GM18508 (cell line): ENCODE data around the gene NTPCR.
"Not testable (repeated sequence)": the region's sequence is repeated elsewhere in the genome, so short reads cannot be mapped to it uniquely, and the experiment has no call there.

ENCODE experiments used
- ATAC-seq: cut with Tn5 transposase; IDR thresholded peaks from one replicate; pipeline ENCODE4 v1.9.1; 2021; ENCODE audit warnings: moderate number of reproducible peaks; ENCODE audit not compliant: insufficient read depth, unreplicated experiment

NTPCR gene

GRCh38 chr1:232983375-232983774 lies 33.0 kb downstream of the NTPCR start:
- no peak for ATAC-seq

GRCh38 chr1:232983817-232984567 lies 33.6 kb downstream of the NTPCR start:
- ATAC-seq, result no peak

- no peak for ATAC-seq
Measured at GRCh38 chr1:232984577-232985425, 34.4 kb downstream of the NTPCR start.

GRCh38 chr1:232985882-232986526 lies 35.6 kb downstream of the NTPCR start:
- no peak for ATAC-seq

- ATAC-seq, result no peak
Measured at GRCh38 chr1:232986527-232986922, 36.1 kb downstream of the NTPCR start.

GRCh38 chr1:232987046-232987773 lies 36.8 kb downstream of the NTPCR start:
- no peak for ATAC-seq

- ATAC-seq, result no peak
Measured at GRCh38 chr1:232987774-232988140, 37.3 kb downstream of the NTPCR start.

GRCh38 chr1:232988572-232989040 lies 38.2 kb downstream of the NTPCR start:
- ATAC-seq, result no peak

GRCh38 chr1:232990176-232991128 lies 40.0 kb downstream of the NTPCR start:
- no peak for ATAC-seq

- no peak for ATAC-seq
Measured at GRCh38 chr1:232991238-232991637, 40.8 kb downstream of the NTPCR start.

GRCh38 chr1:232992227-232992626 lies 41.8 kb downstream of the NTPCR start:
- ATAC-seq, result no peak

GRCh38 chr1:232993555-232993954 lies 43.1 kb downstream of the NTPCR start:
- ATAC-seq, result no peak

- ATAC-seq, result no peak
Measured at GRCh38 chr1:232995189-232995588, 44.8 kb downstream of the NTPCR start.

GRCh38 chr1:232996143-232996542 lies 45.7 kb downstream of the NTPCR start:
- ATAC-seq, result no peak

- ATAC-seq, result no peak
Measured at GRCh38 chr1:232998138-232998537, 47.7 kb downstream of the NTPCR start.

GRCh38 chr1:232998646-232999045 lies 48.2 kb downstream of the NTPCR start:
- no peak for ATAC-seq

GRCh38 chr1:232999956-233000625 lies 49.7 kb downstream of the NTPCR start:
- no peak for ATAC-seq

- ATAC-seq, result not testable (repeated sequence)
Measured at GRCh38 chr1:233003638-233004037, 53.2 kb downstream of the NTPCR start.

- no peak for ATAC-seq
Measured at GRCh38 chr1:233004451-233004850, 54.0 kb downstream of the NTPCR start.
